H1 (cell line): ENCODE data around the gene LSM14B. TPM values are rescaled to one million over a fixed set of nuclear protein-coding genes. Genes with fewer than 3 reads are reported as not detected.

ENCODE experiments used
- CTCF ChIA-PET: fragments of 300-600 bp; sonication (Branson Sonifier 250); formaldehyde crosslinking; loops from one replicate; lab custom pipeline; 2021; ENCODE audit not compliant: partially characterized antibody; lab: Charles Lee
- POLR2A ChIA-PET: fragments of 300-600 bp; sonication (Branson Sonifier 250); formaldehyde crosslinking; loops from one replicate; lab custom pipeline; 2021; ENCODE audit warnings: inconsistent platforms; ENCODE audit not compliant: partially characterized antibody; lab: Charles Lee
- DNase-seq, 2 experiments: peaks; one replicate each; pipeline versions ENCODE4 v3.0.0 to v3.0.0-alpha.2; 2010 to 2022; ENCODE audit warnings: low spot score in 2 of 2, low read depth in 1 of 2, mixed read lengths in 1 of 2
- FAIRE-seq: peaks from 2 replicates; lab custom pipeline; 2011; peaks lifted over from hg19 to GRCh38; lab: Jason Lieb, UNC
- H2AFZ ChIP-seq: 2 replicates; pipeline ENCODE4 v1.8.1; 2012; ENCODE audit warnings: low read length, inconsistent platforms
- H2AK5ac ChIP-seq: 2 replicates; pipeline ENCODE4 v1.6.1; 2013; ENCODE audit warnings: low read depth, low read length
- H2BK120ac ChIP-seq: replicated peaks from 2 replicates; pipeline ENCODE3; 2013; ENCODE audit warnings: low read depth, low read length, inconsistent platforms
- H2BK12ac ChIP-seq: 2 replicates; pipeline ENCODE4 v1.6.1; 2013; ENCODE audit warnings: low read depth, low read length
- H2BK15ac ChIP-seq: 2 replicates; pipeline ENCODE4 v1.6.1; 2013; ENCODE audit warnings: low read length
- H2BK20ac ChIP-seq: 2 replicates; pipeline ENCODE4 v1.6.1; 2013; ENCODE audit warnings: low read length
- H2BK5ac ChIP-seq: 2 replicates; pipeline ENCODE4 v1.6.1; 2013; ENCODE audit warnings: low read depth, low read length
- H3K14ac ChIP-seq: 2 replicates; pipeline ENCODE4 v1.6.1; 2013; ENCODE audit warnings: inconsistent platforms; ENCODE audit not compliant: insufficient read length
- H3K18ac ChIP-seq: 2 replicates; pipeline ENCODE4 v1.6.1; 2013; ENCODE audit warnings: low read length; ENCODE audit errors: extremely low read depth
- H3K23ac ChIP-seq: 2 replicates; pipeline ENCODE4 v1.6.1; 2013; ENCODE audit warnings: inconsistent platforms; ENCODE audit not compliant: insufficient read length
- H3K23me2 ChIP-seq: 2 replicates; pipeline ENCODE4 v1.6.1; 2013; ENCODE audit warnings: low read depth, low read length
- H3K27ac ChIP-seq: 2 replicates; pipeline ENCODE4 v1.6.1; 2011; ENCODE audit warnings: low read depth, low read length, inconsistent platforms
- H3K27me3 ChIP-seq, 4 experiments: replicated peaks in 1 of 4; 1 replicate in 1 of 4; 2 replicates in 3 of 4; pipeline versions ENCODE4 v1.6.1 to v1.8.1; 2011 to 2013; ENCODE audit warnings: low read length in 3 of 4, mild to moderate bottlenecking in 3 of 4, inconsistent platforms in 2 of 4, mixed read lengths in 2 of 4, moderate library complexity in 1 of 4; ENCODE audit not compliant: control insufficient read depth in 3 of 4, insufficient read depth in 3 of 4; ENCODE audit errors: extremely low read depth in 1 of 4
- H3K36me3 ChIP-seq, 4 experiments: 2 replicates each; pipeline versions ENCODE4 v1.6.1 to v1.8.1; 2011 to 2013; ENCODE audit warnings: mild to moderate bottlenecking in 4 of 4, low read length in 3 of 4, moderate library complexity in 2 of 4, control low read depth in 1 of 4, inconsistent platforms in 1 of 4; ENCODE audit not compliant: insufficient read depth in 4 of 4, control insufficient read depth in 2 of 4
- H3K4ac ChIP-seq: replicated peaks from 2 replicates; pipeline ENCODE3; 2013; ENCODE audit warnings: low read length, low read depth, mixed read lengths, inconsistent platforms; ENCODE audit not compliant: insufficient read length
- H3K4me1 ChIP-seq, 4 experiments: replicated peaks in 1 of 4; 1 replicate in 1 of 4; 2 replicates in 3 of 4; pipeline versions ENCODE4 v1.6.1 to v1.8.1; 2011 to 2013; ENCODE audit warnings: low read length in 3 of 4, inconsistent platforms in 2 of 4, mixed read lengths in 1 of 4; ENCODE audit not compliant: insufficient read depth in 4 of 4, control insufficient read depth in 3 of 4
- H3K4me2 ChIP-seq, 2 experiments: 2 replicates each; pipeline versions ENCODE4 v1.6.1 to v1.8.1; 2011 to 2013; ENCODE audit warnings: low read depth in 2 of 2, low read length in 2 of 2, control low read depth in 1 of 2, inconsistent platforms in 1 of 2, mild to moderate bottlenecking in 1 of 2; ENCODE audit not compliant: insufficient read depth in 1 of 2
- H3K4me3 ChIP-seq, 4 experiments: fragments of 200-600, 300-600 bp in 1 of 4; sonication (generic), shearing (Covaris generic), sonication (Bioruptor Twin) in 1 of 4; 2 replicates each; pipeline versions ENCODE4 v1.5.1 to v1.8.1; 2011 to 2016; ENCODE audit warnings: low read length in 4 of 4, low read depth in 3 of 4, control low read depth in 2 of 4, inconsistent platforms in 2 of 4, mild to moderate bottlenecking in 2 of 4, mixed read lengths in 1 of 4, moderate library complexity in 1 of 4; ENCODE audit not compliant: insufficient read depth in 2 of 4; ENCODE audit errors: extremely low read depth in 1 of 4
- H3K56ac ChIP-seq: replicated peaks from 2 replicates; pipeline ENCODE3; 2013; ENCODE audit warnings: low read depth, mild to moderate bottlenecking, mixed read lengths, low read length, inconsistent platforms; ENCODE audit not compliant: insufficient read length
- H3K79me1 ChIP-seq: 2 replicates; pipeline ENCODE4 v1.6.1; 2013; ENCODE audit warnings: low read depth, low read length, control low read depth
- H3K79me2 ChIP-seq, 2 experiments: 2 replicates each; pipeline versions ENCODE4 v1.6.1 to v1.8.1; 2012 to 2013; ENCODE audit warnings: low read length in 2 of 2, mild to moderate bottlenecking in 2 of 2, inconsistent platforms in 1 of 2; ENCODE audit not compliant: insufficient read depth in 2 of 2, control insufficient read depth in 1 of 2
- H3K9ac ChIP-seq, 4 experiments: replicated peaks in 1 of 4; 1 replicate in 1 of 4; 2 replicates in 3 of 4; pipeline versions ENCODE4 v1.6.1 to v1.8.1; 2011 to 2013; ENCODE audit warnings: low read depth in 3 of 4, low read length in 3 of 4, control low read depth in 2 of 4, mild to moderate bottlenecking in 2 of 4, moderate library complexity in 2 of 4, inconsistent platforms in 1 of 4; ENCODE audit errors: extremely low read depth in 1 of 4
- H3K9me3 ChIP-seq, 2 experiments: 2 replicates each; pipeline versions ENCODE4 v1.6.1 to v1.8.1; 2012 to 2013; ENCODE audit warnings: mild to moderate bottlenecking in 2 of 2, moderate library complexity in 2 of 2, control low read depth in 1 of 2, inconsistent platforms in 1 of 2, low read depth in 1 of 2, low read length in 1 of 2, mixed read lengths in 1 of 2; ENCODE audit not compliant: insufficient read depth in 2 of 2
- H4K20me1 ChIP-seq, 2 experiments: replicated peaks in 1 of 2; 2 replicates each; pipeline versions ENCODE3 to v1.8.1; 2011 to 2013; ENCODE audit warnings: inconsistent platforms in 2 of 2, low read length in 2 of 2, mild to moderate bottlenecking in 1 of 2; ENCODE audit not compliant: insufficient read depth in 2 of 2, control insufficient read depth in 1 of 2
- H4K5ac ChIP-seq: 2 replicates; pipeline ENCODE4 v1.6.1; 2013; ENCODE audit warnings: low read length, low read depth, mixed read lengths, inconsistent platforms; ENCODE audit not compliant: insufficient read length
- H4K8ac ChIP-seq: 2 replicates; pipeline ENCODE4 v1.8.0; 2013; ENCODE audit warnings: mild to moderate bottlenecking, moderate library complexity, low read length, inconsistent platforms; ENCODE audit not compliant: insufficient read depth; ENCODE audit errors: extremely low read depth
- H4K91ac ChIP-seq: replicated peaks from 2 replicates; pipeline ENCODE3; 2013; ENCODE audit warnings: low read length, mixed read lengths, inconsistent platforms; ENCODE audit not compliant: insufficient read length
- CTBP2 ChIP-seq: IDR thresholded peaks from 2 replicates; pipeline ENCODE4 v1.7.0; 2011; ENCODE audit warnings: borderline replicate concordance, mild to moderate bottlenecking, moderate library complexity, mixed read lengths, low read length; ENCODE audit not compliant: insufficient read depth, insufficient read length
- FOSL1 ChIP-seq: IDR thresholded peaks from 2 replicates; pipeline ENCODE4 v1.6.1; 2011; ENCODE audit warnings: mild to moderate bottlenecking, low read depth, low read length, moderate library complexity; ENCODE audit not compliant: insufficient read depth
- SIN3A ChIP-seq, 2 experiments: IDR thresholded peaks in 1 of 2; conservative IDR thresholded peaks in 1 of 2; 2 replicates each; pipeline ENCODE4 v1.6.1; 2011 to 2012; ENCODE audit warnings: low read length in 2 of 2, improper control_type of control experiment in 1 of 2, low read depth in 1 of 2, mild to moderate bottlenecking in 1 of 2
- SIX5 ChIP-seq: IDR thresholded peaks from 2 replicates; pipeline ENCODE4 v1.6.1; 2011; ENCODE audit warnings: mild to moderate bottlenecking, low read depth, low read length
- TAF1 ChIP-seq: IDR thresholded peaks from 2 replicates; pipeline ENCODE4 v1.6.1; 2011; ENCODE audit warnings: mild to moderate bottlenecking, low read depth, low read length
- TEAD4 ChIP-seq: IDR thresholded peaks from 2 replicates; pipeline ENCODE4 v1.6.1; 2012; ENCODE audit warnings: low read depth, low read length, inconsistent platforms, mixed read lengths
- WGBS, 2 experiments: shearing (Covaris generic) in 1 of 2; methylation state at CpG; one replicate each; pipeline versions ENCODE4 v1.1.6 to v1.1.7; 2013 to 2015; ENCODE audit warnings: low lambda C conversion rate in 2 of 2, mixed read lengths in 2 of 2, inconsistent platforms in 1 of 2, low coverage in 1 of 2, missing lambda C conversion rate in 1 of 2; ENCODE audit not compliant: insufficient replicate concordance in 2 of 2, insufficient coverage in 1 of 2, insufficient read length in 1 of 2; ENCODE audit errors: extremely low coverage in 1 of 2, missing lambda C conversion rate in 1 of 2; 5-methylcytosine and 5-hydroxymethylcytosine counted together
- polyA plus RNA-seq, 7 experiments: library from polyadenylated mRNA; depleted of rRNA in 3 of 7; stranded (reverse) in 5 of 7; unstranded in 2 of 7; fragments of >200 nt in 5 of 7; fragments of 200-250 nt in 2 of 7; gene quantifications; 1 replicate in 5 of 7; 2 replicates in 1 of 7; 4 replicates in 1 of 7; pipeline versions ENCODE4 v1.2.1 to v1.2.3, GENCODE V29; 2011 to 2013; ENCODE audit warnings: missing spikeins in 2 of 7, mixed read lengths in 2 of 7
- total RNA-seq: library from RNA; stranded (reverse); fragmentation: NEBNext Ultra II Directional; extraction: Animal tissue kit (Norgen Biotek cat#: 25700); gene quantifications from 2 replicates; pipeline ENCODE4 v1.2.1, GENCODE V29; 2021
- TF ChIP-seq, protein P1 (sequence below): IDR thresholded peaks from 2 replicates; pipeline ENCODE4 v1.6.1; 2012; ENCODE audit warnings: low read length, inconsistent platforms
- TF ChIP-seq, protein P2 (sequence below): IDR thresholded peaks from 2 replicates; pipeline ENCODE4 v1.6.1; 2012; ENCODE audit warnings: inconsistent platforms

LSM14B gene
- total and polyA plus RNA-seq, 2 of the 8 experiments (the other 6 are each of a cell fraction or from before 2014, with no cell fraction given) = 58.3 to 65.6 TPM

DNA sequence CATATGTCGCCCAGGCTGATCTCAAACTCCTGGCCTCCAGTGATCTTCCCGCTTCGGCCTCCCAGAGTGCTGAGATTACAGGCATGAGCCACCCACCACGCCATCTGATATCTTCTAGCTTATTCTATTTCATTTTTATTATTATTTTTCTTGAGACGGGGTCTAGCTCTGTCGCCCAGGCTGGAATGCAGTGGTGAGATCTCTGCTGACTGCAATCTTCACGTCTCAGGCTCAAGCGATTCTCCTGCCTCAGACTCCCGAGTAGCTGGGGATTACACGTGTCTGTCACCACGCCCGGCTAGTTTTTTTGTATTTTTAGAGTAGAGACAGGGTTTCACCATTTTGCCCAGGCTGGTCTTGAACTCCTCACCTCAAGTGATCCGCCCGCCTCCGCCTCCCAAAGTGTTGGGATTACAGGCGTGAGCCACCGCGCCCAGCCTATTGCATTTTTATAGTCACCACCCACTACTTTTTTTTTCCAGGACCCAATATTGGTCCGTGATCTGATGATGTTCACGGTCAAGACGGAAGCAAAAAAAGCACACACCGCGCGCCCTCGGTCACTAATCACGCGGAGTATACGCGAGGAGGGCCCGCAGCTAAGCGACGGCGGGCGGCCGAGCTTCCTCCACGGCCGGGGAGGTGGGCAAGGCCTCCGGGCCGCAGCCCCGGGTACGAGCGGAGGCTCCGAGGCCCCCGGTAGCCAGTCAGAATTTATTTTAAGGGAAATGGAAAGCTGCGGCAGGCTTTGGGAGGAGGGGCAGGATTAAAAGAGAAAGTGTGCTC, 1.1 kb upstream of the LSM14B start:
- H3K27me3 ChIP-seq = no peaks in the 10 kb centered on the region; a peak in 1 of 7 replicates
- TF ChIP-seq TEAD4 (no peak), TAF1 (peak; percentile 43; the same call in 1 of the 2 replicates), CTBP2 (no peak), SIX5 (no peak), SIN3A (conservative IDR thresholded peaks at IDR 0.05 in 1 of 2, IDR thresholded peaks at IDR 0.05 in 1 of 2; ENCODE audit: low read depth in 1 of 2, low read length in 2 of 2) (no peak), FOSL1 (no peak)
- TF ChIP-seq, protein P1, sequence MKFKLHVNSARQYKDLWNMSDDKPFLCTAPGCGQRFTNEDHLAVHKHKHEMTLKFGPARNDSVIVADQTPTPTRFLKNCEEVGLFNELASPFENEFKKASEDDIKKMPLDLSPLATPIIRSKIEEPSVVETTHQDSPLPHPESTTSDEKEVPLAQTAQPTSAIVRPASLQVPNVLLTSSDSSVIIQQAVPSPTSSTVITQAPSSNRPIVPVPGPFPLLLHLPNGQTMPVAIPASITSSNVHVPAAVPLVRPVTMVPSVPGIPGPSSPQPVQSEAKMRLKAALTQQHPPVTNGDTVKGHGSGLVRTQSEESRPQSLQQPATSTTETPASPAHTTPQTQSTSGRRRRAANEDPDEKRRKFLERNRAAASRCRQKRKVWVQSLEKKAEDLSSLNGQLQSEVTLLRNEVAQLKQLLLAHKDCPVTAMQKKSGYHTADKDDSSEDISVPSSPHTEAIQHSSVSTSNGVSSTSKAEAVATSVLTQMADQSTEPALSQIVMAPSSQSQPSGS = no peak
- TF ChIP-seq, protein P2, sequence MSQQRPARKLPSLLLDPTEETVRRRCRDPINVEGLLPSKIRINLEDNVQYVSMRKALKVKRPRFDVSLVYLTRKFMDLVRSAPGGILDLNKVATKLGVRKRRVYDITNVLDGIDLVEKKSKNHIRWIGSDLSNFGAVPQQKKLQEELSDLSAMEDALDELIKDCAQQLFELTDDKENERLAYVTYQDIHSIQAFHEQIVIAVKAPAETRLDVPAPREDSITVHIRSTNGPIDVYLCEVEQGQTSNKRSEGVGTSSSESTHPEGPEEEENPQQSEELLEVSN = peak; percentile 27

More for the DNA sequence above, 1.1 kb upstream of the LSM14B start:
- Histone ChIP-seq H2BK5ac (peak overlapping the region; percentile 66; the same call in 1 of the 2 replicates), H4K8ac (peak overlapping the region; percentile 83), H2BK120ac (no peak overlapping the region), H3K4me3 (peak overlapping the region; percentile 55 to 98 (median 66)), H3K23me2 (peaks cover 5% of the 10 kb centered on the region; the same call in 1 of the 2 replicates), H3K79me1 (peaks cover 16% of the 10 kb centered on the region), H4K91ac (peak overlapping the region; percentile 79), H3K14ac (no peak overlapping the region), H3K9me3 (no peaks in the 10 kb centered on the region), H3K56ac (no peak overlapping the region), H3K4ac (no peak overlapping the region), H2BK20ac (no peak overlapping the region), H2AFZ (no peak overlapping the region; the same call in 1 of the 2 replicates), H3K4me1 (peaks cover 4 to 19% (median 7%) of the 10 kb centered on the region in 4 experiments), H3K27ac (peak overlapping the region; percentile 30; the same call in 1 of the 2 replicates), H2BK15ac (no peak overlapping the region), H3K18ac (peak overlapping the region; percentile 60; the same call in 1 of the 2 replicates), H4K20me1 (peaks cover 20 to 22% of the 10 kb centered on the region in 2 experiments), H4K5ac (peak overlapping the region; percentile 88), H2AK5ac (no peak overlapping the region), H3K79me2 (peaks cover 13 to 28% of the 10 kb centered on the region in 2 experiments), H2BK12ac (no peak overlapping the region), H3K23ac (no peak overlapping the region), H3K9ac (peak overlapping the region in 2 of 4 experiments; percentile 38 to 41; a peak in 3 of 7 replicates), H3K36me3 (peaks cover 11 to 20% (median 16%) of the 10 kb centered on the region in 4 experiments), H3K4me2 (peak overlapping the region; percentile 65 to 70)
- ChIA-PET CTCF (interaction anchor here (0.7 to 2.5 kb wide), 4 partner anchors 53 to 113 kb away, joined by 3 to 13 read pairs (median 6); no protein-coding TSS in a partner anchor), POLR2A (interaction anchor here (0.7 to 12.2 kb wide), 25 partner anchors 9 to 134 kb away, joined by 3 to 125 read pairs (median 4); partner anchors contain the start of genes PSMA7, SS18L1 and TAF4)
- DNase-seq (no peak), FAIRE-seq (no peak)
- WGBS, 2 experiments = 25% methylated on average over 45 of the region's 45 CpGs; no CpG with 5 or more reads in 1 of the 2 experiments
